ENCODE results near the gene SYNJ2. TPM values are rescaled to one million over a fixed set of nuclear protein-coding genes. Genes with fewer than 3 reads are reported as not detected.
"Not testable (repeated sequence)": the region's sequence is repeated elsewhere in the genome, so short reads cannot be mapped to it uniquely, and the experiment has no call there.

SYNJ2 gene
- total RNA-seq, 1 donor from 2014 or later, result 60.3 TPM

GRCh38 chr6:157954150-157955117 lies 27.2 kb upstream of the SYNJ2 start:
- DNase-seq (ENCODE audit: low read depth, low spot score), result peak; percentile 20

- no peak for DNase-seq (ENCODE audit: low read depth, low spot score)
Observed at GRCh38 chr6:157955675-157956074, 26.0 kb upstream of the SYNJ2 start.

GRCh38 chr6:157956171-157956730 lies 25.4 kb upstream of the SYNJ2 start:
- DNase-seq (ENCODE audit: low read depth, low spot score), result no peak

- DNase-seq (ENCODE audit: low read depth, low spot score), result no peak
Observed at GRCh38 chr6:157959451-157960227, 22.0 kb upstream of the SYNJ2 start.

- DNase-seq (ENCODE audit: low read depth, low spot score), result no peak
Observed at GRCh38 chr6:157961153-157961831, 20.4 kb upstream of the SYNJ2 start.

GRCh38 chr6:157961832-157962575 lies 19.7 kb upstream of the SYNJ2 start:
- DNase-seq (ENCODE audit: low read depth, low spot score), result no peak

- DNase-seq (ENCODE audit: low read depth, low spot score), result peak; percentile 17
Observed at GRCh38 chr6:157962601-157963302, 18.9 kb upstream of the SYNJ2 start.

GRCh38 chr6:157964100-157964499 lies 17.6 kb upstream of the SYNJ2 start:
- DNase-seq (ENCODE audit: low read depth, low spot score), result no peak

GRCh38 chr6:157965387-157965786 lies 16.3 kb upstream of the SYNJ2 start:
- DNase-seq (ENCODE audit: low read depth, low spot score), result no peak

GRCh38 chr6:157966589-157966977 lies 15.1 kb upstream of the SYNJ2 start:
- no peak for DNase-seq (ENCODE audit: low read depth, low spot score)

- DNase-seq (ENCODE audit: low read depth, low spot score), result no peak
Observed at GRCh38 chr6:157967020-157967419, 14.6 kb upstream of the SYNJ2 start.

- DNase-seq (ENCODE audit: low read depth, low spot score), result no peak
Observed at GRCh38 chr6:157967486-157967885, 14.2 kb upstream of the SYNJ2 start.

- not testable (repeated sequence) for DNase-seq (ENCODE audit: low read depth, low spot score)
Observed at GRCh38 chr6:157972177-157972576, 9.5 kb upstream of the SYNJ2 start.

- no peak for DNase-seq (ENCODE audit: low read depth, low spot score)
Observed at GRCh38 chr6:157974341-157974894, 7.2 kb upstream of the SYNJ2 start.

GRCh38 chr6:157974967-157975366 lies 6.7 kb upstream of the SYNJ2 start:
- DNase-seq (ENCODE audit: low read depth, low spot score), result no peak

- no peak for DNase-seq (ENCODE audit: low read depth, low spot score)
Observed at GRCh38 chr6:157975456-157975855, 6.2 kb upstream of the SYNJ2 start.

- no peak for DNase-seq (ENCODE audit: low read depth, low spot score)
Observed at GRCh38 chr6:157976345-157977175, 5.1 kb upstream of the SYNJ2 start.

GRCh38 chr6:157977176-157977804 lies 4.4 kb upstream of the SYNJ2 start:
- no peak for DNase-seq (ENCODE audit: low read depth, low spot score)
